GM21381 (cell line): ENCODE results near the gene KCNT1.

ENCODE experiments used
- ATAC-seq: cut with Tn5 transposase; IDR thresholded peaks from one replicate; pipeline ENCODE4 v1.9.1; 2021; ENCODE audit warnings: mild to moderate bottlenecking, moderate library complexity; ENCODE audit not compliant: unreplicated experiment

The KCNT1 gene

GRCh38 chr9:135724186-135724787, 22.3 kb downstream of the KCNT1 start:
- no peak for ATAC-seq

DNA sequence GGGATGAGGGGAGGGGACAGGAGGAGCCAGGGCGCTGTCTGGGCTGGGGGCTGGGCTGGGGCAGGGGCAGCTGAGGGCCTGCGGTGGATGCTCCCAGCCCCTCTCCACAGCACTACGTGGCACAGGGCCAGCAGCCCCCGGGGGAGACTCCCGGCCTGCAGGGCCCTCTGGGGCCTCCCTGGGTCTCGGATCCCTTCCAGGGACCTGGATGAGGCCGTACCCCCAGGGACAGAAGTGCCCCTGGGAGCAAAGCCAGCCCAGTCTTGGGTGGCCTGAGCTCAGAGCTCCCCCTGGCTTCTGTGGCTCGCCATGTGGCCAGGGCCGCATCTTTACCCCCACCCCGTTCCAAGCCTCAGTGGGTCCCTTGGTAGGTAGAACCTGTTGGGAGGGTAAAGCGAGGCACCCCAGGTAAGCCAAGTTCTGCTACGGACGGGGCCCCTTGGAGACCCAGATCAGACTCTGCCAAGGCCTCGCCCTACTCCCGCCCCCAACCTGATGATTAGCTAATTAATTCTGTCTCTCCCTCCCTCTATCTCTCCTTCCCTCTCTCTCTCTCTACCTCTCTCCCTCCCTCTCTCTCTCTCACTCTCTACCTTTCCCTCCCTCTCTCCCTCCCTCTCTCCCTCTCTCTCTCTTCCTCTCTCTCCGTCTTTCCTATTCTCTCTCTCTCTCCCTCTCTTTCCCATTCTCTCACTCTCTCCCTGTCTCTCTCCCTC, 24.3 kb downstream of the KCNT1 start:
- ATAC-seq: no peak

DNA sequence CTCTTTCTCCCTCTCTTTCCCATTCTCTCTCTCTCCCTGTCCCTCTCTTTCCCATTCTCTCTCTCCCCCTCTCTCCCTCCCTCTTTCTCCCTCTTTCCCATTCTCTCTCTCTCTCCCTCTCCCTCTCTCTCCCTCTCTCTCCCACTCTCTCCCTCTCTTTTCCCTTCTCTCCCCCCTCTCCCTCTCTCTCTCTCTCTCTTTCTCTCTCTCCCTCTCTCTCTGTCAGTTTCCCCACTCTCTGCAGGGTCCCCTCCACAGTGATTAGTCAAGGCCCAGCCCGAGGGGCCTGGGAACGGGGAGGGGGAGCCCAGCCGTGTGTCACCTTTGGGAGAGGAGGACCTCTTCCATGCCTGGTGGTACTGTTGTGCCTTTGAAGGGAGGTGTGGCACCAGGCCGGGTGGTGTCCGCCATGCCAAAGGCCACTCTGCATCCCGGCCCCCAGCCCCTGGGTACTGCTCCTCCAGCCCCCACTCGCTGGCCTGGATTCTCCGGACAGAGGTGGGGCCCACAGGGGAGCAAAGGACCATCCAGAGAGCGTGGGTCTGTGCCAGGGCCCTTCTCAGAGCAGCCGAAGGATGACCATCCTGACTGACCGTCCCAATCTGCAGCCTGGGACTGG, 25.4 kb downstream of the KCNT1 start:
- ATAC-seq: no peak

- no peak for ATAC-seq
Observed at GRCh38 chr9:135728436-135729110, 26.6 kb downstream of the KCNT1 start.

DNA sequence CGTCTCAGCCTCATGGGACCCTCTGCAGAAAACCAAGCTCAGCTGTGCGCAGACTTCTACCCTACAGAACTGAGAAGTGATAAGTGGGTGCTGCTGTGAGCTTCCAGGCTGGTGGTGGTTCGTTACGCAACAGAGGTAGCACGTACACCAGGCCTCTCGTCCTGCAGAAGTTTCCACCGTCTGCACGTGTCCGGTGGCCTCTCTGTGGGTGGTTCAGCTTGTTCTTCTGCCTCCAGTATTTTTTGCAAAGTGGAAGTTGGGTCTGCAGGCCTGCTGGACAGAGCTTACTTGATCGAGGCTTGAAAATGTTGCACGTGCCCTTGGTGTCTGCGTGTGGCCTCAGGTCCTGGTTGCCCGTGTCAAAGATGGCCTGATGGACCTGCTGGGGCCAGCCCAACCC, 27.5 kb downstream of the KCNT1 start:
- no peak for ATAC-seq

DNA sequence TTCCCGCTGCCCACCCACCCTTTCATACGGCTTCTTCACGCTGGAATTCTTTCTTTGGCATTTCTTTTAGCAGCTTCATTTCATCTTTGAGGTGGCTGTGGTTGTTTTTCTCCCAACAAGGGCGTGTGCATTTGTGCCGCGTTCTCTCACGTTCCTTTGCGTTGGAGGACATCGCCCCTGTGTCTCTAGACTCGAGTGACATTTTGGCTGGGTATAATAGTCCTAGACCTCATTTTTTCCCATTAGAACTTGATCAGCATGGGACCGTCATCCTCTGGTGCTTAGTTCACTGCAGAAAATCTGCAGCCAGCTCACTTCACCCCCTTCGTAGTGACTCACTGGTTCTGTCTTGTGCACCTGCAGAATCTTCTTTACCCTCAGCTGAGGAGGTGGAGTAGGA, 29.5 kb downstream of the KCNT1 start:
- no peak for ATAC-seq

- ATAC-seq: no peak
Observed at GRCh38 chr9:135732569-135733257, 30.7 kb downstream of the KCNT1 start.

DNA sequence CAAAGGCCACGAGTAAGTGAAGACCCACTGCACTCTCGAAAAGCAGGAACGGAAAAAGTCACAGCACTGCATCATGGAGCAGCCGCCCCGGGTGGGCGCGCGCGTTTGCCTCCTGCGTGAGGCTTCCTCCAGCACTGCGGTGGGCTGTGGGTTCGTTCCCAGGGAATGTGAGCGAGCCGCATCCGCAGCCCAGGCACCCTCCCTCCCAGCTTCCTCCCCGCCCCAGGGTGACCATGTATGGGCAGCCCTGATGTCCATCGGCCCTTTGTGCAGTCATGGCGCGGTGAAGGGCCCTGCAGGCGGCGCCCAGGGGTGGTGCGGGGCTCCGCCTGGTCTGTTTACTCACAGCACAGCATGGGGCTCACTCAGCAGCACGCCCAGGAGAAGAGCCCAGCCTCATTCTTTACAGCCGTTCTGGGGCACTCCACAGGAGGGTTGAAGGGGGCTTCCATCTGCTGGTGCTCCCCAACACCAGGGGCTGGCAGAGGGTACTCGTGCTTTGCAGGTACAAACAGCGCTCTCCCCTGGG, 32.7 kb downstream of the KCNT1 start:
- no peak for ATAC-seq

GRCh38 chr9:135736272-135736978, 34.4 kb downstream of the KCNT1 start:
- no peak for ATAC-seq

- no peak for ATAC-seq
Observed at GRCh38 chr9:135736979-135737839, 35.2 kb downstream of the KCNT1 start.

DNA sequence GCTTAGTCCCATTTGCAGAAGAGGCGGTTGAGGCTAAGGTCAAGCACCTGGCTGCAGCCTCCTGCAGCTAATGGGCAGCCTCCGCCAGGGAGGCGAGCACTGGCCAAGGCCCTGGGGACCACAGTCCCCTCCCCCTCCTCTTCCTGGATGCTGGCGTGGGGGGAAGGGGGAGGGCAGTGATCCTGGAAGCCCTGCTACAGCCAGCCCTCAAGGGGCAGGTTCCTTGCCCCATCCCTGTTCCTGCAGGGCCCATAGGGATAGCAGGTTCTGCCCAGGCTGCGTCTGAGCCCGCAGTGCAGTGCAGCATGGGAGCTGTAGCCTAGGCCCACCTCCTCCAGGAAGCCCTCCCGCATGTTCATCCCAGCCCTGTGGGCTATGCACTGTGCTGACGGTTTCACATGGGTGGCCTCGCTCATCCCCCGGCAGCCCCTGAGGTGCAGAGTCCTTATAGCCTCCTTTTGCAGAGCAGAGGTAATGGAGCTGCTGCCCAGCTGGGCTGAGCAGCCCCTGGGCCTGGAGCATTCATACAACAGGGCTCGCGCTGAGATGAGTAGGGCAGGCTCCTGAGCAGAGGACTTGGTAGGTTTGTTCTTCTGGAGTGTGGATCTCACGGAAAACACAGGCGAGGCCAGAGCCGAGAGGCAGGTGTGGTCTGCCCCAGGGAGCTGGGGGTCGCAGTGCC, 36.0 kb downstream of the KCNT1 start:
- no peak for ATAC-seq

GRCh38 chr9:135739271-135740220, 37.6 kb downstream of the KCNT1 start:
- ATAC-seq: no peak

DNA sequence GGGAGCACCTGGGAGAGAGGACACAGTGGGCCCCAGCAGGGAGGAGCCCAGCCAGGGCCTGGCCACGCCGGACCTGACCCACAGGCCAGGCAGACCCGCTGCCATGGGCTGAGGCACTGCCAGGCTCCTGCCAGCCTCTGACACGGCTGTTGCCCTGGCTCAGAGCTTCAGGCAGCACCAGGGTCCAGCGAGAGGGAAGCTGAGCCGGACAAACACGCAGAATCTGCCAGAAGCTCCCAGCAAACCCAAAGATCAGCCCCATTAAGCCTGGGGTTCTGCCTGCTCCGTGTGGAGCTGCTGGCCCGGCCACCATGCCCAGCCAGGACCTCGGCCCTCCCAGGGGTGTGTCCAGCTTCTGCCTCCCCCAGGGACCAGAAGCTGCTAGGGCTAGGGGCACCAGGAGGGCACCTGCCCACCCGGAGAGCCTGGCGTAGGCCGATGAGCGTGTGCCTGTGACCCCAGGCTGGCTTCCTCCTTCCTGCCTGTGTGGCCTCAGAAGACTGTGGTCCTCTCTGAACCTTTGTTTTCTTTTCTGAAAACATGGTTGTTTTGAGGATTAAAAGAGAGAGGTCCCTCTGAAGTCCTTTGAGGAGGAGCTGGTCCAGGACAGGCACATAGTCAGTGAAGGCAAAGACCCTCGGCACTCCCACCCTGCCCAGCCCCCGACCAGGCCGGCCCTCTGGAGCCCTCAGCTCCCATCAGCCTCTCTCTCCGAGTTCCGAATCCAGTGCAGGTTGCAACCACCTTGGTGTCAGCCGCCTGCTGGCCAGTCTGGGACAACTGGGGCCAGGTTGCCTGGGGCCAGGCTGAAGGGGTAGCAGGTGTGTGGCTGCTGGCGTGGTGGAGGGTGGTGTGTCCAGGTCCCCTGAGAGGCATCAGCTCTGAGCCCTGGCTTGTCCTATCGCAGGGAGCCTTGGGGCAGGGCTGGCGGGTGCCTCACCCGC, 39.6 kb downstream of the KCNT1 start:
- no peak for ATAC-seq

DNA sequence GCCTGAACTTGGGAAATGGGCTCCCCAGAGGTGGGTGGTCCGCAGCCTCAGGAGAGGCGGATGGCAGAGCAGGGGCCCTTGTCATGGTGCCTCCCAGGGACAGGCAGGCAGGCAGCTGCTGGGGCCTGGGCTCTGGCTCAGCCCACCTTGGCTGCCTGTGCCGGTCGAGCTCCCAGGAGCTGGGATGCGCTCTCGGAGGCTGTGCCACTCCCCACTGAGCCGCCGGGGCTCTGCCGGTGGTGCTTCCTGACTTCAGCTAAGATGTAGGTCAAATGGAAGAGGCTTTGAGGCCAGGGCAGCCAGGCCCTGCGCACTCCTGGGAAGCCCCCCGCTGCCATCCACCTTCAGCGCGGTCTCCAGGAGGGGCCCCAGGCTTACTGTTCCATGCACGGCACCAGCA, 41.0 kb downstream of the KCNT1 start:
- ATAC-seq: no peak

DNA sequence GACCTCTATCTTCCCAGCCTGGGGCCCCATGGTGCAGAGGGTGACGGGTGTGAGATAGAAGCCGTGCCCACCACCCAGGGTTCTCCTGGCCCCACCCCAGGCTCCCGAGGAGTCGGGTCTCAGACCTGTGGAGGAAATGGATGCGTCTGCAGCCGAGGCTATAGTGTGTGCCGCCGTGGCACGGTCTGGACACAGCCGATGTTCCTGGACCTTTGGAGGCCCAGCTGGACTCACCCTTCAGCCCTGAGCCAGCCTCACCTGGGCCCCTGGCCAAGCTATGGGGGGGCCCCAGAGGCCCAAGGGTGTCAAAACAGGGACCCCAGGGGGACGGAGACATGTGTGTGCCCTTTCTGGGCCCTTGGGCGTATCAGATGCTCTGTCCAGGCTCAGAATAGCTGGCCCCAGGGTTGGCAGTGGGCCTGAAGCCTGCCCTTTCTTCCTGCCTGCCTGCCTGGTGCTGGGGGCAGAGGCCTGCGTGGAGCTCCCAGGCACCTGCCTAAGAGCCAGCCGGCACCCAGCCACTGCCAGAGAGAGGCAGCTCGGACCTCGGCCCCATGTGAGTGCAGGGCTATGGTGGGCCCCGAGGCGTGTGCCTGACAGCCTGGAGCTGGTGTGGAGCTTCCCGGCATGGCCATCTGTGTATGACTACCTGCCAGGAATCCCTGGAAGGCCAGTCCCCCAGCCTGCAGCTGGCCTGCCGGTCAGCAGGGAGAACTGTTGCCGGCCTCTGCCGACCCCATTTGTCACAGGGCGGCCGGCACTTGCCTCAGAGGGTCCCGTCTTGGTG, 41.8 kb downstream of the KCNT1 start:
- no peak for ATAC-seq
